ENCODE results near the gene RAB3C.

RAB3C gene

GRCh38 chr5:58849223-58849622 is 266.3 kb downstream of the RAB3C start:
- DNase-seq (ENCODE audit: low read depth), result no peak
- H3K4me3 ChIP-seq (ENCODE audit: low read depth, low read length), result no peak overlapping the region

- DNase-seq (ENCODE audit: low read depth), result no peak
- H3K4me3 ChIP-seq (ENCODE audit: low read depth, low read length), result no peak overlapping the region
These were observed 267.2 kb downstream of the RAB3C start for GRCh38 chr5:58849921-58850667.

- no peak for DNase-seq (ENCODE audit: low read depth)
- no peak overlapping the region for H3K4me3 ChIP-seq (ENCODE audit: low read depth, low read length)
These were observed 268.3 kb downstream of the RAB3C start for GRCh38 chr5:58851153-58851552.

GRCh38 chr5:58851571-58851970 is 268.7 kb downstream of the RAB3C start:
- no peak for DNase-seq (ENCODE audit: low read depth)

GRCh38 chr5:58852566-58852965 is 269.7 kb downstream of the RAB3C start:
- no peak overlapping the region for H3K4me3 ChIP-seq (ENCODE audit: low read depth, low read length)
- no peak for DNase-seq (ENCODE audit: low read depth)

More at GRCh38 chr5:58851571-58851970, 268.7 kb downstream of the RAB3C start:
- H3K4me3 ChIP-seq (ENCODE audit: low read depth, low read length), result no peak overlapping the region

GRCh38 chr5:58854441-58854840 is 271.6 kb downstream of the RAB3C start:
- DNase-seq (ENCODE audit: low read depth), result no peak
- H3K4me3 ChIP-seq (ENCODE audit: low read depth, low read length), result no peak overlapping the region

- DNase-seq (ENCODE audit: low read depth), result no peak
- H3K4me3 ChIP-seq (ENCODE audit: low read depth, low read length), result no peak overlapping the region
These were observed 273.2 kb downstream of the RAB3C start for GRCh38 chr5:58855851-58856739.

GRCh38 chr5:58857609-58858008 is 274.7 kb downstream of the RAB3C start:
- no peak for DNase-seq (ENCODE audit: low read depth)
- no peak overlapping the region for H3K4me3 ChIP-seq (ENCODE audit: low read depth, low read length)

- no peak overlapping the region for H3K4me3 ChIP-seq (ENCODE audit: low read depth, low read length)
- DNase-seq (ENCODE audit: low read depth), result no peak
These were observed 277.8 kb downstream of the RAB3C start for GRCh38 chr5:58860680-58861079.

- H3K4me3 ChIP-seq (ENCODE audit: low read depth, low read length), result no peak overlapping the region
- no peak for DNase-seq (ENCODE audit: low read depth)
These were observed 286.1 kb downstream of the RAB3C start for GRCh38 chr5:58868931-58869330.

GRCh38 chr5:58871648-58872242 is 288.9 kb downstream of the RAB3C start:
- no peak for DNase-seq (ENCODE audit: low read depth)
- H3K4me3 ChIP-seq (ENCODE audit: low read depth, low read length), result no peak overlapping the region

GRCh38 chr5:58872670-58873273 is 289.9 kb downstream of the RAB3C start:
- DNase-seq (ENCODE audit: low read depth), result no peak
- no peak overlapping the region for H3K4me3 ChIP-seq (ENCODE audit: low read depth, low read length)

GRCh38 chr5:58875599-58875998 is 292.7 kb downstream of the RAB3C start:
- no peak overlapping the region for H3K4me3 ChIP-seq (ENCODE audit: low read depth, low read length)
- no peak for DNase-seq (ENCODE audit: low read depth)

GRCh38 chr5:58885260-58885659 is 302.4 kb downstream of the RAB3C start:
- no peak for DNase-seq (ENCODE audit: low read depth)
- H3K4me3 ChIP-seq (ENCODE audit: low read depth, low read length), result no peak overlapping the region

- DNase-seq (ENCODE audit: low read depth), result peak; percentile 35
- H3K4me3 ChIP-seq (ENCODE audit: low read depth, low read length), result no peak overlapping the region
These were observed 303.7 kb downstream of the RAB3C start for GRCh38 chr5:58886315-58887207.

- no peak overlapping the region for H3K4me3 ChIP-seq (ENCODE audit: low read depth, low read length)
- DNase-seq (ENCODE audit: low read depth), result no peak
These were observed 304.4 kb downstream of the RAB3C start for GRCh38 chr5:58887311-58887710.

- no peak for DNase-seq (ENCODE audit: low read depth)
- no peak overlapping the region for H3K4me3 ChIP-seq (ENCODE audit: low read depth, low read length)
These were observed 305.0 kb downstream of the RAB3C start for GRCh38 chr5:58887721-58888409.

- no peak overlapping the region for H3K4me3 ChIP-seq (ENCODE audit: low read depth, low read length)
- DNase-seq (ENCODE audit: low read depth), result no peak
These were observed 307.4 kb downstream of the RAB3C start for GRCh38 chr5:58890265-58890664.

All from skeletal muscle cell (primary cell).